ENCODE measurements around the gene NECAB3.

GRCh38 chr20:33622705-33623365, 51.4 kb downstream of the NECAB3 start:
- TF ChIP-seq CTCF (IDR thresholded peaks at IDR 0.05) = no peak
- TF ChIP-seq EZH2 (IDR thresholded peaks at IDR 0.05; ENCODE audit: borderline replicate concordance, insufficient read depth, low read depth, low read length, poor library complexity, severe bottlenecking) = no peak

Data from B cell (primary cell).